Astrocyte (in vitro differentiated cells and primary cell): Measurements from ENCODE around the gene CD40.

Experiments used
- CTCF ChIP-seq: IDR thresholded peaks from 2 replicates; pipeline ENCODE4 v1.5.1; 2011; ENCODE audit warnings: low read depth, mild to moderate bottlenecking, inconsistent platforms, low read length, moderate library complexity; ENCODE audit not compliant: insufficient read depth
- EZH2 ChIP-seq: IDR thresholded peaks from 2 replicates; pipeline ENCODE4 v1.6.1; 2012; ENCODE audit warnings: mild to moderate bottlenecking, low read length, inconsistent platforms; ENCODE audit not compliant: insufficient read depth

- TF ChIP-seq EZH2 (no peak), CTCF (no peak)
These were observed 53.8 kb downstream of the CD40 start for GRCh38 chr20:46171909-46172308.
